ENCODE data around the gene SNX5.

Gene SNX5

GRCh38 chr20:17940224-17940971 lies 28.2 kb downstream of the SNX5 start:
- no peak for DNase-seq (ENCODE audit: low read depth in 2 of 2)

GRCh38 chr20:17939622-17940223 lies 28.9 kb downstream of the SNX5 start:
- DNase-seq (ENCODE audit: low read depth in 2 of 2) = no peak

GRCh38 chr20:17938871-17939619 lies 29.5 kb downstream of the SNX5 start:
- peak; percentile 16 to 27 for DNase-seq (ENCODE audit: low read depth in 2 of 2)

- DNase-seq (ENCODE audit: low read depth in 2 of 2) = no peak
Measured at GRCh38 chr20:17936761-17937732, 31.5 kb downstream of the SNX5 start.

GRCh38 chr20:17936286-17936760 lies 32.3 kb downstream of the SNX5 start:
- DNase-seq (ENCODE audit: low read depth in 2 of 2) = no peak

- DNase-seq (ENCODE audit: low read depth in 2 of 2) = no peak
Measured at GRCh38 chr20:17935761-17936160, 32.8 kb downstream of the SNX5 start.

- DNase-seq (ENCODE audit: low read depth in 2 of 2) = no peak
Measured at GRCh38 chr20:17935186-17935585, 33.4 kb downstream of the SNX5 start.

GRCh38 chr20:17934141-17934862 lies 34.3 kb downstream of the SNX5 start:
- no peak for DNase-seq (ENCODE audit: low read depth in 2 of 2)

GRCh38 chr20:17933711-17934110 lies 34.9 kb downstream of the SNX5 start:
- DNase-seq (ENCODE audit: low read depth in 2 of 2) = no peak

GRCh38 chr20:17933121-17933520 lies 35.5 kb downstream of the SNX5 start:
- DNase-seq (ENCODE audit: low read depth in 2 of 2) = no peak

- no peak for DNase-seq (ENCODE audit: low read depth in 2 of 2)
Measured at GRCh38 chr20:17932396-17932795, 36.2 kb downstream of the SNX5 start.

- no peak for DNase-seq (ENCODE audit: low read depth in 2 of 2)
Measured at GRCh38 chr20:17931513-17931912, 37.1 kb downstream of the SNX5 start.

GRCh38 chr20:17928633-17929311 lies 39.8 kb downstream of the SNX5 start:
- no peak for DNase-seq (ENCODE audit: low read depth in 2 of 2)

GRCh38 chr20:17928211-17928611 lies 40.4 kb downstream of the SNX5 start:
- no peak for DNase-seq (ENCODE audit: low read depth in 2 of 2)

GRCh38 chr20:17925940-17926300 lies 42.7 kb downstream of the SNX5 start:
- no peak for DNase-seq (ENCODE audit: low read depth in 2 of 2)

- no peak for DNase-seq (ENCODE audit: low read depth in 2 of 2)
Measured at GRCh38 chr20:17925141-17925939, 43.3 kb downstream of the SNX5 start.

GRCh38 chr20:17921774-17922173 lies 46.8 kb downstream of the SNX5 start:
- no peak for DNase-seq (ENCODE audit: low read depth in 2 of 2)

GRCh38 chr20:17919149-17919548 lies 49.4 kb downstream of the SNX5 start:
- no peak for DNase-seq (ENCODE audit: low read depth in 2 of 2)

GRCh38 chr20:17917832-17918618 lies 50.6 kb downstream of the SNX5 start:
- DNase-seq (ENCODE audit: low read depth in 2 of 2) = no peak

Data from stimulated activated CD4-positive, alpha-beta T cell treated with anti-CD3 and anti-CD28 coated beads, Interleukin-1b, Interleukin-23, amount 100 ng/mL, for 1 hour (primary cell).